IMR-90 (cell line): ENCODE measurements around the gene GJC2. TPM values are rescaled to one million over a fixed set of nuclear protein-coding genes. Genes with fewer than 3 reads are reported as not detected.

ENCODE experiments used
- ATAC-seq: fragments of 200-7000 bp; cut with Tn5 transposase; 2 replicates; pipeline ENCODE4 v1.9.1; 2020; ENCODE audit warnings: low read depth, mild to moderate bottlenecking, moderate library complexity
- BruUV-seq: library from RNA; stranded (reverse); fragments of 400-500 nt; replicated peaks from 2 replicates; lab custom pipeline; 2021; lab: Mats Ljungman, UMichigan
- CTCF ChIA-PET: fragments of 300-600 bp; formaldehyde crosslinking; extraction: SDS; loops from one replicate; lab custom pipeline; 2021; ENCODE audit warnings: antibody characterized with exemption; lab: Yijun Ruan, JAX
- POLR2A ChIA-PET: fragments of 300-600 bp; sonication (Branson Sonifier 250); formaldehyde crosslinking; loops from one replicate; lab custom pipeline; 2022; ENCODE audit warnings: antibody characterized with exemption; ENCODE audit not compliant: unreplicated experiment; lab: Charles Lee
- DNase-seq: peaks from one replicate; pipeline ENCODE4 v3.0.0; 2013
- H2AFZ ChIP-seq: replicated peaks from 2 replicates; pipeline ENCODE3; 2013; ENCODE audit warnings: low read length, mild to moderate bottlenecking; ENCODE audit not compliant: poor library complexity
- H2AK5ac ChIP-seq: 2 replicates; pipeline ENCODE4 v1.6.1; 2013; ENCODE audit warnings: low read depth, low read length, inconsistent platforms
- H2AK9ac ChIP-seq: replicated peaks from 2 replicates; pipeline ENCODE3; 2013; ENCODE audit warnings: mild to moderate bottlenecking, low read depth, low read length, moderate library complexity; ENCODE audit not compliant: poor library complexity
- H2BK120ac ChIP-seq: 2 replicates; pipeline ENCODE4 v1.6.1; 2013; ENCODE audit warnings: low read depth, low read length, inconsistent platforms
- H2BK15ac ChIP-seq: 3 replicates; pipeline ENCODE4 v1.6.1; 2013; ENCODE audit warnings: low read depth, low read length, inconsistent platforms
- H2BK20ac ChIP-seq: 2 replicates; pipeline ENCODE4 v1.6.1; 2013; ENCODE audit warnings: low read depth, mild to moderate bottlenecking, inconsistent platforms, low read length, moderate library complexity
- H2BK5ac ChIP-seq: 2 replicates; pipeline ENCODE4 v1.6.1; 2013; ENCODE audit warnings: mild to moderate bottlenecking, low read depth, low read length, inconsistent platforms; ENCODE audit not compliant: poor library complexity, severe bottlenecking
- H3K14ac ChIP-seq: replicated peaks from 2 replicates; pipeline ENCODE4 v1.6.1; 2013; ENCODE audit warnings: low read depth, low read length, inconsistent platforms
- H3K18ac ChIP-seq: 2 replicates; pipeline ENCODE4 v1.6.1; 2013; ENCODE audit warnings: low read depth, low read length, control low read depth
- H3K23ac ChIP-seq: 2 replicates; pipeline ENCODE4 v1.6.1; 2013; ENCODE audit warnings: low read depth, low read length, inconsistent platforms
- H3K27ac ChIP-seq: 2 replicates; pipeline ENCODE4 v1.5.1; 2013; ENCODE audit warnings: mild to moderate bottlenecking, control low read depth, low read length; ENCODE audit not compliant: insufficient read depth
- H3K27me3 ChIP-seq: 2 replicates; pipeline ENCODE4 v1.6.1; 2013; ENCODE audit warnings: low read length; ENCODE audit not compliant: control insufficient read depth, insufficient read depth
- H3K36me3 ChIP-seq: 2 replicates; pipeline ENCODE4 v1.6.1; 2013; ENCODE audit warnings: low read length, mixed read lengths; ENCODE audit not compliant: control insufficient read depth, insufficient read depth
- H3K4ac ChIP-seq: 2 replicates; pipeline ENCODE4 v1.6.1; 2013; ENCODE audit warnings: low read depth, low read length, inconsistent platforms
- H3K4me1 ChIP-seq: 2 replicates; pipeline ENCODE4 v1.6.1; 2013; ENCODE audit warnings: low read length, mixed read lengths; ENCODE audit not compliant: control insufficient read depth, insufficient read depth
- H3K4me2 ChIP-seq: 2 replicates; pipeline ENCODE4 v1.6.1; 2013; ENCODE audit warnings: low read depth, mild to moderate bottlenecking, control low read depth, low read length, moderate library complexity
- H3K4me3 ChIP-seq: 2 replicates; pipeline ENCODE4 v1.5.1; 2013; ENCODE audit warnings: low read depth, mild to moderate bottlenecking, control low read depth, low read length, moderate library complexity; ENCODE audit not compliant: insufficient read depth
- H3K56ac ChIP-seq: 2 replicates; pipeline ENCODE4 v1.6.1; 2013; ENCODE audit warnings: low read length, inconsistent platforms; ENCODE audit not compliant: insufficient read depth; ENCODE audit errors: extremely low read depth
- H3K79me1 ChIP-seq, 2 experiments: 2 replicates each; pipeline ENCODE4 v1.6.1; 2013; ENCODE audit warnings: low read length in 2 of 2, inconsistent platforms in 1 of 2, low read depth in 1 of 2
- H3K9ac ChIP-seq: 2 replicates; pipeline ENCODE4 v1.6.1; 2013; ENCODE audit warnings: low read depth, low read length, control low read depth
- H3K9me1 ChIP-seq: 2 replicates; pipeline ENCODE4 v1.6.1; 2013; ENCODE audit warnings: low read length, inconsistent platforms; ENCODE audit not compliant: insufficient read depth
- H3K9me3 ChIP-seq: 2 replicates; pipeline ENCODE4 v1.6.1; 2013; ENCODE audit warnings: low read length; ENCODE audit not compliant: control insufficient read depth, insufficient read depth
- H4K20me1 ChIP-seq: 2 replicates; pipeline ENCODE4 v1.6.1; 2013; ENCODE audit warnings: low read length, inconsistent platforms; ENCODE audit not compliant: insufficient read depth
- H4K5ac ChIP-seq: 2 replicates; pipeline ENCODE4 v1.6.1; 2013; ENCODE audit warnings: mild to moderate bottlenecking, low read depth, low read length, control low read depth
- H4K8ac ChIP-seq, 2 experiments: 2 replicates each; pipeline ENCODE4 v1.6.1; 2013; ENCODE audit warnings: low read depth in 2 of 2, low read length in 2 of 2, control low read depth in 1 of 2, inconsistent platforms in 1 of 2
- H4K91ac ChIP-seq: 2 replicates; pipeline ENCODE4 v1.6.1; 2013; ENCODE audit warnings: low read depth, low read length, inconsistent platforms; ENCODE audit not compliant: insufficient read depth
- BHLHE40 ChIP-seq: fragments of 150-350 bp; IDR thresholded peaks from 2 replicates; pipeline ENCODE4 v1.6.1; 2016; ENCODE audit warnings: mild to moderate bottlenecking, low read depth, low read length
- CEBPB ChIP-seq: IDR thresholded peaks from 2 replicates; pipeline ENCODE4 v1.6.1; 2012; ENCODE audit warnings: low read depth, low read length, improper control_type of control experiment
- CTCF ChIP-seq: conservative IDR thresholded peaks from 2 replicates; pipeline ENCODE4 v1.5.1; 2012; ENCODE audit warnings: mild to moderate bottlenecking, low read depth, low read length, improper control_type of control experiment
- MAFK ChIP-seq: IDR thresholded peaks from 2 replicates; pipeline ENCODE4 v1.6.1; 2012; ENCODE audit warnings: low read depth, low read length, improper control_type of control experiment
- MAZ ChIP-seq: IDR thresholded peaks from 2 replicates; pipeline ENCODE4 v1.6.1; 2012; ENCODE audit warnings: low read depth, mild to moderate bottlenecking, low read length, improper control_type of control experiment, moderate library complexity, borderline replicate concordance
- MXI1 ChIP-seq: IDR thresholded peaks from 2 replicates; pipeline ENCODE4 v1.6.1; 2012; ENCODE audit warnings: low read depth, mild to moderate bottlenecking, low read length, moderate library complexity, borderline replicate concordance
- NFE2L2 ChIP-seq: fragments of 150-350 bp; IDR thresholded peaks from 2 replicates; pipeline ENCODE4 v1.6.1; 2016; ENCODE audit warnings: low read depth, mild to moderate bottlenecking, low read length
- POLR2A ChIP-seq: IDR thresholded peaks from 2 replicates; pipeline ENCODE4 v1.6.1; 2012; ENCODE audit warnings: mild to moderate bottlenecking, low read depth, low read length
- RCOR1 ChIP-seq: IDR thresholded peaks from 2 replicates; pipeline ENCODE4 v1.6.1; 2012; ENCODE audit warnings: mild to moderate bottlenecking, low read length, improper control_type of control experiment; ENCODE audit not compliant: insufficient replicate concordance
- RFX5 ChIP-seq: IDR thresholded peaks from 2 replicates; pipeline ENCODE4 v1.8.0; 2012; ENCODE audit warnings: low read depth, mild to moderate bottlenecking, low read length, moderate library complexity
- WGBS, 2 experiments: methylation state at CpG; one replicate each; pipeline versions ENCODE4 v1.1.5 to v1.1.7; 2013; ENCODE audit warnings: missing lambda C conversion rate in 2 of 2; ENCODE audit not compliant: insufficient read length in 1 of 2; ENCODE audit errors: extremely low coverage in 2 of 2; 5-methylcytosine and 5-hydroxymethylcytosine counted together
- dilution Hi-C: fragments of 300-500 bp; cut with HindIII; formaldehyde crosslinking; loops from one replicate; pipeline ENCODE4 v1.14.3; 2018; ENCODE audit warnings: low sequenced_read_pairs; ENCODE audit not compliant: unreplicated experiment
- in situ Hi-C: fragments of 300-500 bp; cut with MboI; formaldehyde crosslinking; loops from 3 replicates; pipeline ENCODE4 v1.14.3; 2019; ENCODE audit warnings: low sequenced_read_pairs, inconsistent platforms, mixed read lengths
- intact Hi-C: fragments of 100-400 bp; cut with micrococcal nuclease; formaldehyde crosslinking; loops from 2 replicates; pipeline ENCODE4 v1.10.0; 2022
- polyA plus RNA-seq, 3 experiments: library from polyadenylated mRNA; depleted of rRNA; stranded (reverse); fragments of >200 nt; gene quantifications; 2 replicates each; pipeline ENCODE4 v1.2.3, GENCODE V29; 2012; ENCODE audit warnings: low replicate concordance in 1 of 3
- total RNA-seq: library from RNA; depleted of rRNA; stranded (reverse); fragments of >200 nt; gene quantifications from 2 replicates; pipeline ENCODE4 v1.2.3, GENCODE V29; 2012
- TF ChIP-seq, protein P1 (sequence below): fragments of 150-350 bp; IDR thresholded peaks from 2 replicates; pipeline ENCODE4 v1.6.1; 2016; ENCODE audit warnings: low read depth, mild to moderate bottlenecking, low read length, moderate library complexity, borderline replicate concordance

The GJC2 gene
- total and polyA plus RNA-seq, 2 of the 4 experiments (the other 2 are of a cell fraction), result 1.1 to 1.7 TPM

GRCh38 chr1:228169345-228169744, 19.6 kb downstream of the GJC2 start (continued):
- TF ChIP-seq POLR2A (no peak), RCOR1 (no peak), MAFK (no peak)

GRCh38 chr1:228170666-228171065, 20.9 kb downstream of the GJC2 start:
- Histone ChIP-seq H4K5ac (no peak overlapping the region), H3K27ac (no peak overlapping the region), H3K9ac (no peak overlapping the region), H2AK9ac (no peak overlapping the region), H3K18ac (no peak overlapping the region), H2AK5ac (no peak overlapping the region), H3K4me1 (peaks cover 4% of the 10 kb centered on the region), H3K9me3 (no peaks in the 10 kb centered on the region; the same call in 1 of the 2 replicates), H2BK120ac (no peak overlapping the region), H3K4me2 (no peak overlapping the region), H3K9me1 (no peaks in the 10 kb centered on the region), H3K14ac (no peak overlapping the region), H4K8ac (no peak overlapping the region), H3K36me3 (0 out of 2 replicates have a peak, but pooled peaks cover 6% of the 10 kb centered on the region), H2BK15ac (no peak overlapping the region), H3K23ac (no peak overlapping the region), H3K4me3 (no peak overlapping the region), H3K27me3 (no peaks in the 10 kb centered on the region), H2AFZ (no peak overlapping the region), H3K56ac (no peak overlapping the region), H4K91ac (no peak overlapping the region), H2BK5ac (no peak overlapping the region), H2BK20ac (no peak overlapping the region), H3K4ac (no peak overlapping the region), H3K79me1 (peaks cover 10 to 45% of the 10 kb centered on the region in 2 experiments), H4K20me1 (peaks cover 11% of the 10 kb centered on the region)
- ChIA-PET POLR2A (no interaction called here), CTCF (no interaction called here)
- DNase-seq (no peak), ATAC-seq (no peak)
- no peak for TF ChIP-seq MAFK
- TF ChIP-seq RFX5, result no peak
- TF ChIP-seq BHLHE40, result no peak
- no peak for TF ChIP-seq MXI1
- no peak for TF ChIP-seq CEBPB
- TF ChIP-seq, protein P1, sequence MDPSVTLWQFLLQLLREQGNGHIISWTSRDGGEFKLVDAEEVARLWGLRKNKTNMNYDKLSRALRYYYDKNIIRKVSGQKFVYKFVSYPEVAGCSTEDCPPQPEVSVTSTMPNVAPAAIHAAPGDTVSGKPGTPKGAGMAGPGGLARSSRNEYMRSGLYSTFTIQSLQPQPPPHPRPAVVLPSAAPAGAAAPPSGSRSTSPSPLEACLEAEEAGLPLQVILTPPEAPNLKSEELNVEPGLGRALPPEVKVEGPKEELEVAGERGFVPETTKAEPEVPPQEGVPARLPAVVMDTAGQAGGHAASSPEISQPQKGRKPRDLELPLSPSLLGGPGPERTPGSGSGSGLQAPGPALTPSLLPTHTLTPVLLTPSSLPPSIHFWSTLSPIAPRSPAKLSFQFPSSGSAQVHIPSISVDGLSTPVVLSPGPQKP, result no peak
- TF ChIP-seq CTCF, result no peak
- no peak for TF ChIP-seq RCOR1
- TF ChIP-seq MAZ, result no peak
- no peak for TF ChIP-seq NFE2L2
- BruUV-seq, result no TSS peak
- dilution Hi-C loops (no loop called here), intact Hi-C loops (no loop called here), in situ Hi-C loops (no loop called here)
- 94% methylated on average over 2 of the region's 7 CpGs; no CpG with 5 or more reads in 1 of the 2 experiments for WGBS, 2 experiments
